ENCODE measurements around the gene HYI.

Gene HYI

DNA sequence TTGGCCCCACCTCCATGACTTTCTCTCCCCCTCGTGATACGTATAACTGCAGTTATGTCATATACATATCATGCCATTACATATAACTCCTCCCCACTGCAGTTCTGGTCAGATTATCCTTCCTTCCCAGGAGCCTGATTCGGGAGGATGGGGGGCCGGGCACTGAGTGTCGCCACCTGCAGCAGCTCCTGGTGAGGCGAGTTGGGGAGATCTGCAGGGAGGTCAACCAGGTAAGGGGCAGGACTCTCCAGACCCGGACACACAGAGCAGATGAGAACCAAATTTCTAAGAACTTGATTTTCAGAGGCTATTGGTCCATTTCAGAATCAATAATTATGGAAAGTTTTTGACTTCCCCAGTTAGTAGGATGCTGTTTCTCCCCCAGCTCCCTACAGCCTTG, 19.5 kb downstream of the HYI start:
- Histone ChIP-seq H3K27ac (replicated peaks) (no peak overlapping the region), H3K27me3 (ENCODE audit: insufficient read depth, poor library complexity, severe bottlenecking) (no peaks in the 10 kb centered on the region), H3K4me3 (replicated peaks; ENCODE audit: insufficient read depth, low read length) (no peak overlapping the region)
- no peak for DNase-seq (ENCODE audit: low read depth in 1 of 2, low spot score in 1 of 2)
- no peak for TF ChIP-seq SPI1 (IDR thresholded peaks at IDR 0.05; ENCODE audit: borderline replicate concordance, low read depth)
- no peak for TF ChIP-seq GABPA (IDR thresholded peaks at IDR 0.05; ENCODE audit: low read depth)
- no peak for TF ChIP-seq POLR2AphosphoS5 (IDR thresholded peaks at IDR 0.05; ENCODE audit: low read depth)
- TF ChIP-seq, protein P1, sequence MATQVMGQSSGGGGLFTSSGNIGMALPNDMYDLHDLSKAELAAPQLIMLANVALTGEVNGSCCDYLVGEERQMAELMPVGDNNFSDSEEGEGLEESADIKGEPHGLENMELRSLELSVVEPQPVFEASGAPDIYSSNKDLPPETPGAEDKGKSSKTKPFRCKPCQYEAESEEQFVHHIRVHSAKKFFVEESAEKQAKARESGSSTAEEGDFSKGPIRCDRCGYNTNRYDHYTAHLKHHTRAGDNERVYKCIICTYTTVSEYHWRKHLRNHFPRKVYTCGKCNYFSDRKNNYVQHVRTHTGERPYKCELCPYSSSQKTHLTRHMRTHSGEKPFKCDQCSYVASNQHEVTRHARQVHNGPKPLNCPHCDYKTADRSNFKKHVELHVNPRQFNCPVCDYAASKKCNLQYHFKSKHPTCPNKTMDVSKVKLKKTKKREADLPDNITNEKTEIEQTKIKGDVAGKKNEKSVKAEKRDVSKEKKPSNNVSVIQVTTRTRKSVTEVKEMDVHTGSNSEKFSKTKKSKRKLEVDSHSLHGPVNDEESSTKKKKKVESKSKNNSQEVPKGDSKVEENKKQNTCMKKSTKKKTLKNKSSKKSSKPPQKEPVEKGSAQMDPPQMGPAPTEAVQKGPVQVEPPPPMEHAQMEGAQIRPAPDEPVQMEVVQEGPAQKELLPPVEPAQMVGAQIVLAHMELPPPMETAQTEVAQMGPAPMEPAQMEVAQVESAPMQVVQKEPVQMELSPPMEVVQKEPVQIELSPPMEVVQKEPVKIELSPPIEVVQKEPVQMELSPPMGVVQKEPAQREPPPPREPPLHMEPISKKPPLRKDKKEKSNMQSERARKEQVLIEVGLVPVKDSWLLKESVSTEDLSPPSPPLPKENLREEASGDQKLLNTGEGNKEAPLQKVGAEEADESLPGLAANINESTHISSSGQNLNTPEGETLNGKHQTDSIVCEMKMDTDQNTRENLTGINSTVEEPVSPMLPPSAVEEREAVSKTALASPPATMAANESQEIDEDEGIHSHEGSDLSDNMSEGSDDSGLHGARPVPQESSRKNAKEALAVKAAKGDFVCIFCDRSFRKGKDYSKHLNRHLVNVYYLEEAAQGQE (IDR thresholded peaks at IDR 0.05; ENCODE audit: insufficient replicate concordance, low read depth) = no peak
- TF ChIP-seq, protein P2, sequence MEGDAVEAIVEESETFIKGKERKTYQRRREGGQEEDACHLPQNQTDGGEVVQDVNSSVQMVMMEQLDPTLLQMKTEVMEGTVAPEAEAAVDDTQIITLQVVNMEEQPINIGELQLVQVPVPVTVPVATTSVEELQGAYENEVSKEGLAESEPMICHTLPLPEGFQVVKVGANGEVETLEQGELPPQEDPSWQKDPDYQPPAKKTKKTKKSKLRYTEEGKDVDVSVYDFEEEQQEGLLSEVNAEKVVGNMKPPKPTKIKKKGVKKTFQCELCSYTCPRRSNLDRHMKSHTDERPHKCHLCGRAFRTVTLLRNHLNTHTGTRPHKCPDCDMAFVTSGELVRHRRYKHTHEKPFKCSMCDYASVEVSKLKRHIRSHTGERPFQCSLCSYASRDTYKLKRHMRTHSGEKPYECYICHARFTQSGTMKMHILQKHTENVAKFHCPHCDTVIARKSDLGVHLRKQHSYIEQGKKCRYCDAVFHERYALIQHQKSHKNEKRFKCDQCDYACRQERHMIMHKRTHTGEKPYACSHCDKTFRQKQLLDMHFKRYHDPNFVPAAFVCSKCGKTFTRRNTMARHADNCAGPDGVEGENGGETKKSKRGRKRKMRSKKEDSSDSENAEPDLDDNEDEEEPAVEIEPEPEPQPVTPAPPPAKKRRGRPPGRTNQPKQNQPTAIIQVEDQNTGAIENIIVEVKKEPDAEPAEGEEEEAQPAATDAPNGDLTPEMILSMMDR (IDR thresholded peaks at IDR 0.05; ENCODE audit: insufficient read depth, low read length) = no peak

DNA sequence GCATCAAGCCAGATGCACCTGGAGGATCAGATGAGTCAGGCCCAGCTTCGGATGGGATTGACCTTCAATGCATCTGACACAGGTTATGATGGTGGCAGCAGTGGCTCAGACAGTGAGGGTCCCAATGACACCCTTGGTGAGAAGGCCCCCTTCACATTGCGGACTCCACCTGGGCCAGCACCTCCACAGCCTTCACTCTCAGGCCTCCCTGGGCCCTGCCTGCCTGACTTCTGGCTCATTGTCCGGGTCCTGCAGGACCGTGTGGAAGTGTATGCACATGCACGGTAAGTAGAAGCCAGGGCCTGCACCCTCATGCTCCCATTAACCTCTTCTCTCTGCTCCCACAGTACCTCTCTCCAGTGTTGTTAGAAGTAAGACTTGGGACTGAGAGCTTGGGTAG, 20.8 kb downstream of the HYI start:
- Histone ChIP-seq H3K27me3 (ENCODE audit: insufficient read depth, poor library complexity, severe bottlenecking) (no peaks in the 10 kb centered on the region), H3K27ac (replicated peaks) (no peak overlapping the region), H3K4me3 (replicated peaks; ENCODE audit: insufficient read depth, low read length) (no peak overlapping the region)
- DNase-seq (ENCODE audit: low read depth in 1 of 2, low spot score in 1 of 2) = no peak
- TF ChIP-seq, protein P2 (IDR thresholded peaks at IDR 0.05; ENCODE audit: insufficient read depth, low read length) = no peak
- no peak for TF ChIP-seq GABPA (IDR thresholded peaks at IDR 0.05; ENCODE audit: low read depth)
- TF ChIP-seq POLR2AphosphoS5 (IDR thresholded peaks at IDR 0.05; ENCODE audit: low read depth) = no peak
- TF ChIP-seq, protein P1 (IDR thresholded peaks at IDR 0.05; ENCODE audit: insufficient replicate concordance, low read depth) = no peak
- no peak for TF ChIP-seq SPI1 (IDR thresholded peaks at IDR 0.05; ENCODE audit: borderline replicate concordance, low read depth)

DNA sequence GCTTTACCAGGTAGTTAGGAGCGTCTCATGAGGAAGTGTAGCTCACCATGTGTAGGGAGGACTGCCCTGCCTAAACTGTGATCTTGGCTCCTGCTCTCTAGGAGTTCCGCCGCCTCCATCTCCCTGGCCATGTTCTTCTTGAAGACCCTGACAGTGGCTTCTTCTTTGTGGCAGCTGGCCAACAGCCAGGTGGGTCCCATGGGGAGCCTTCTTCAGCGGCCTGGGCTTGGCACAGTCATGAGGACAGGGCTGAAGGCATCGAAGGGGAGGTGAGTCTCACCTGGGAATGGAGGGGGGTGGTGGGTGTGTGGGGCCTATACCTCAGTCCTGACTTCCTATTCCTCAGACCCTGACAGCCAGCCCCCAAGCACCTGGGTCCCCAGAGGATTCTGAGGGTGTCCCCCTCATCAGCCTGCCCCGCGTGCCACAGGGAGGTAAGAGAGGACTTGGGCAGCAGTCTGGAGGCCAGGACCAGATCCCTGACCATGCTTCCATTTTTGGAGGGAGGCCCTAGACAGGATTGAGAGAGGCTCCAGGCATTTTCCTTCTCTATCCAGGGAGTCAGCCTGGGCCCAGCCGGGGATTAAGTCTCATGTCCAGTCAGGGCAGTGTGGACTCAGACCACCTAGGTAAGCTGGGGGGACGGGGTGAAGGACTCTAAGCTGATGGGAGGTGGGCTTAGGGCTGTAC, 21.4 kb downstream of the HYI start:
- DNase-seq (ENCODE audit: low read depth in 1 of 2, low spot score in 1 of 2) = no peak
- Histone ChIP-seq H3K27ac (replicated peaks) (no peak overlapping the region), H3K4me3 (replicated peaks; ENCODE audit: insufficient read depth, low read length) (no peak overlapping the region), H3K27me3 (ENCODE audit: insufficient read depth, poor library complexity, severe bottlenecking) (no peaks in the 10 kb centered on the region)
- TF ChIP-seq SPI1 (IDR thresholded peaks at IDR 0.05; ENCODE audit: borderline replicate concordance, low read depth) (no peak), POLR2AphosphoS5 (IDR thresholded peaks at IDR 0.05; ENCODE audit: low read depth) (no peak), GABPA (IDR thresholded peaks at IDR 0.05; ENCODE audit: low read depth) (no peak)
- TF ChIP-seq, protein P1 (IDR thresholded peaks at IDR 0.05; ENCODE audit: insufficient replicate concordance, low read depth) = no peak
- TF ChIP-seq, protein P2 (IDR thresholded peaks at IDR 0.05; ENCODE audit: insufficient read depth, low read length) = no peak
